GM21717 (cell line): ENCODE measurements around the gene SLX4IP.

ENCODE experiments used
- ATAC-seq: cut with Tn5 transposase; IDR thresholded peaks from one replicate; pipeline ENCODE4 v1.9.1; 2021; ENCODE audit warnings: mild to moderate bottlenecking, moderate library complexity; ENCODE audit not compliant: unreplicated experiment

Gene SLX4IP

GRCh38 chr20:10492844-10493243 is 57.7 kb downstream of the SLX4IP start:
- ATAC-seq, result no peak

DNA sequence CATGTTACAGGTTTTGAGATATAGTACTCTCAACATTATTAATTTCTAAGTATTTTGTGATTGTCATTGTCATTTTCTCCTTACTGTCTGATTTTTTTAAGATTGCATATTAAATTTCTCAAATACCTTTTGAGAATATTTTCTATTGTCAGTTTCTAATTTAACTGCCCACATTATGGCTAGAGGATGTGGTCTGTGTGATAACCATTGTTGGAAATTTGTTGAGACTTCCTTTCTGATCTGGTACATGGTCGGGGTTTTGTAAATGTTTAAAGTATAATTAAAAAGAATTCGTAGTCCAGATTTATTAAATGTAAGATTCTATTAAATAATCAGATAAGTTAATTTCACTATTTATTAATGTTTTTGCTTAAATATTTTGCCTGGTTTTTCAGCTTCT is 60.1 kb downstream of the SLX4IP start:
- ATAC-seq, result no peak

GRCh38 chr20:10496465-10496864 is 61.4 kb downstream of the SLX4IP start:
- no peak for ATAC-seq

GRCh38 chr20:10497283-10497682 is 62.2 kb downstream of the SLX4IP start:
- ATAC-seq, result no peak

DNA sequence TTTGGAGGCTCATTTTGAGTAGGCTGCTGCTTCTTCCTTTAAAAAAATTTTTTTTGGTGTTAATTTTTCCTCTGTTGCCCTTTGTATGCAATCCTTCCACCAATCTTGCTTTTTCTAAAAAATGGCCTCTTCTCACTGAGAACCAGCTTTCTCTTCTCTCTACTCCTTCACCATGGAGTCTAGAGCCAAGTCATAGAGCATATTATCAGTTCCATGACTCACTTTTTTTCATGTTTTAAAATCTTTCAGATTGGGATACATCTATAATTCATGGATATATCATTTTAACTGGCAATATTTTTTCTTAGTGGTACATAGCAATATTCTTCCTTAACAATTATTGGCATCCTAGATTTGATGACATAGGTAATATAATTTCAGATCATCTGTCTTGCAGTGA is 62.7 kb downstream of the SLX4IP start:
- no peak for ATAC-seq

DNA sequence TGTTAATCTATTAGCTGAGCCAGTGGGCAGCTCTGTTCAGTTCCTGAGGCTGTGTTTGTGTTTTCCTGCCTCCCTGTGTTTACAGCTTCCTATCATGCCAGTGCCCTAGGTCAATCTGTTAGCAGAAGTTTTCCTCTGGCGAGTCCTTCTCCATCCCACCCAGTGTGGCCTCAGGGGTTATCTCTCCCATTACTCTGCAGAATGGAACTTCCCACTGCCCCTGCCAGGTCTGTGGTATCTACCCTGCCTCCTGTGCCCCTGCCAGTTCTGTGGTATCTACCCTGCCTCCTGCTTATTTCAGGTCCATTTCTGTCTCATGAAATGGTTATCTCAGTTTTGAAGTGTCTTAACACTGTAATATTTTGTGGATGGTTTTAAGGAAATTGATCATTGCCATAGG is 63.1 kb downstream of the SLX4IP start:
- ATAC-seq, result no peak

GRCh38 chr20:10501402-10501801 is 66.3 kb downstream of the SLX4IP start:
- ATAC-seq, result no peak

- no peak for ATAC-seq
These were observed 67.0 kb downstream of the SLX4IP start for GRCh38 chr20:10502098-10502526.

GRCh38 chr20:10504608-10504993 is 69.5 kb downstream of the SLX4IP start:
- ATAC-seq, result no peak

DNA sequence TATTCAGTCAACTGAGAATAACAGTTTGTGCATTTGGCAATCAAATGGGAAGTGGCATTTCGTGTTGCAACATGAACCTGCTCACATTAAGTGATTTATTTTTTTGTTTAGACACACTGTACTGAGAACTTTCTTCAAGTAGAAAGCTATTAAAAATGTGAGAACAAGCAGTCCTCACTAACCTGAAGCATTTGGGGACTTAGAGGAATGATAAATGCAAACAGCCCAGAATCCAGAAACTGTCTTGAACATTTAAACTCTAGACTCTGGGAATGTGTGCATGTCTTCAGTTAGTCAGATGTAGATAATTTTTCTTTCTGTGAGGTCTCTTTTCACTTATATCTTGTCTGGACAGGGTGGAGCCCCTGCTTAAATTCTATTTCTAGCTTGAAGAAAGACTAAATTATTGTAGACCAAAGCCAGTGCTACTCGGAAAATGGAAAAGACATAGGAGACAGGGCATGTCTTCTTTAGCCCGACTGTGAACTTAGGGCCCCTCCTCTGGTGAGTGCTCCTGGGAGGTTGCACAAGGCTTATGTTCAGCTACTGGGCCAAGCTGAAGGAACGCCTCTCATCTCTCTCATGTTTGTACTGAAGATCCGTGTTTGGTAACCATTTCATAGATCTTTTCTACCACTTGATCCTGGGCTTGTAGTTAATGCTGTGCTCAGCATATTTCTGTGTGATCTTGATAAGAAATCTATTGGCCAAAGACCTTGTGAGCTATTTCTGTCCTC is 70.1 kb downstream of the SLX4IP start:
- no peak for ATAC-seq

GRCh38 chr20:10505827-10506226 is 70.7 kb downstream of the SLX4IP start:
- ATAC-seq, result no peak

DNA sequence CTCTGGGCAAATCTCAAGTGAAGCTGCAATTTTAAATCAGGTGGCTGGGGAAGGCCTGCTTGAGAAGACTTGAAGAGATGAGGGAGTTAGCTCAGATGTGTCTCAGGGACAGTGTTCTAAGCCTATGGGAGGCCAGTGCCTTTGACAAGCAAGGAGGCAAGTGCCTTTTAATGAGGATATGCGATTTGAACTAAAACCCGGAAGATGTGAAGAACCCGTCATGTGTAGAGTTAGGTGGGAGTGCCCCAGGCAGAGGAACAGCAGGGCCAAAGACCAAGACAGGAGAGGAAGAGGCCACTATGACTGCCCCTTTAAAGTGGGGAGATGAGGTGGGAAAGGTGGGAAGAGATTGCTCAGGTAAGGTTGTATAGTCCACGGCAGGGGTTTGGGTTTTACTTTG is 71.9 kb downstream of the SLX4IP start:
- no peak for ATAC-seq

DNA sequence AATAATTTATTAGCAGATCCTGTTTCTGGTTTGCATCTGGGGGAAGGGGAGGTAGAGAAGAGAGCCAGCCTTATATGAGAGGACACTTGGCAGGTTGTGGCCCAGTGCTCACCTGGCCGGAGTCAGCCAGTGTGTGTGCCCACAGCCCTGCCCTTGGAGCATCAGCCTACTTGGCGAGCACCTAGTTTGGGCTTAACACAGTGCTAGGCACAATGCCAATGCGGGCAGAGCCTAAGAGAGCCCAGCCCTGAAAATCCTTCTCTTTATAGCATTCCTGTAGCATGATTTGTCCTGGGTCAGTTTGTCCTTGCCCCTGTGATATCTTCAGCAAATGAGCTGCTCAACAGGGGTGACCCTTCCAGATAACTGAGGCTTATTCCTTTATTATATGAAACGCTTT is 73.0 kb downstream of the SLX4IP start:
- ATAC-seq, result no peak

GRCh38 chr20:10508468-10509251 is 73.6 kb downstream of the SLX4IP start:
- no peak for ATAC-seq

GRCh38 chr20:10509376-10509775 is 74.3 kb downstream of the SLX4IP start:
- no peak for ATAC-seq

- ATAC-seq, result no peak
These were observed 75.1 kb downstream of the SLX4IP start for GRCh38 chr20:10510216-10510615.

- no peak for ATAC-seq
These were observed 76.0 kb downstream of the SLX4IP start for GRCh38 chr20:10511170-10511508.

- ATAC-seq, result peak; percentile 98
These were observed 76.6 kb downstream of the SLX4IP start for GRCh38 chr20:10511509-10512251.

DNA sequence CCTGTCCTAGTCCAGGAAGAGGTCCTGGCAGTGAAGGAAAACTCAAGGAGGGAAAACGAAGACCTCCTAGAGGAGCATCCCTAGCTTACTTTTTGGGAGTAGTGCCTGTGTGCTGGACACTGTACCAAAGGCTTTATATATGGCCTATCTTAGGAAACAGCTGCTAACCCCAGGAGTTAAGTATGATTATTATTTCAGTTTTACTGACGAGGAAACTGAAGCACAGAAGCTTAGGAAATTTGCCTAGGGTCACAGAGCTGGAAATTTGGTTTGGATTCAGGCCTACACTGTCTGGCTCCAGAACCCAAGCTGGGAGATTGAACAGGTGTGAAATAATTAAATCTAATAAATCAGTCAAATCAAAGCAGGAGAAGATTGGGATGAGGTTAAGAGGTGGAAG is 78.0 kb downstream of the SLX4IP start:
- ATAC-seq, result no peak

DNA sequence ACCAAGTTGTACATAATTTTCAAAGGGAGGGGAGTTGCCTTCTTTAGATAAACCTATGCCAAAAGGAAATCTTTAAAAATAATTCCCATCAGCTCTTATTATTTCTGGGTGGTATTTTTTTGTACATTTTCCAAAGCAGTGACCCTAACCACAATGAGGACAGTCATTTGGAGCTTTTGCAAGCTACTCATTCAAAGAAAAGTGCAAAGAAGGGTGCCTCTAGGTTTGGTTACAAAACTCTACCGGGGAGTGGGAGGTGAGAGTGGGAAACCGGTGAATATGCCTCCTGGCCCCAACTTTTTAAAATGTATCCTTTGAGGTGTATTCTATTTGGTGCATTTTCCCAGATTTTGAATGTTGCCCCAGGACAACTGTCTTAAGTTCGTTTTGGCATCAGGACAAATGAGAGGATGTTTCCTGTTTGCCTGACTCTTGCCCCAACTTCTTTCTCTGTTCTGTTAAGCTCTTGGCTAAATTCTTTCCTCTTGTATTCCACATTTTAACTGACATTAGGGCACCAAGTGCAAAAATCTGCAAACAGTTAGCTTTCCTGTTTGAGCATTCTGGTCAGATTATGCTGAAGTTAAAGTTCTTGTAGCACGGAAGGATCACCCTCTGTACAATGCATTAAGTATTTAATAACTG is 78.9 kb downstream of the SLX4IP start:
- no peak for ATAC-seq

GRCh38 chr20:10516529-10516928 is 81.4 kb downstream of the SLX4IP start:
- ATAC-seq, result no peak
